Measurements from ENCODE around the gene TATDN2.

- no peak for TF ChIP-seq CTCF (conservative IDR thresholded peaks at IDR 0.05)
- TF ChIP-seq ZFX (IDR thresholded peaks at IDR 0.05), result no peak
These were observed 44.5 kb downstream of the TATDN2 start, which contains the start of gene GHRL for GRCh38 chr3:10292505-10293419.

Data from C4-2B (cell line).